DMS53 treated with DMSO at 0.1 percent for 48 hours (cell line): ENCODE data around the gene FAM83B.
"Not testable (repeated sequence)": the region's sequence is repeated elsewhere in the genome, so short reads cannot be mapped to it uniquely, and the experiment has no call there.

Experiments
- DNase-seq: peaks from one replicate; lab custom pipeline; 2025; ENCODE audit not compliant: unreplicated experiment; lab: John Stamatoyannopoulos, UW

FAM83B gene

GRCh38 chr6:54860132-54860531 lies 13.6 kb downstream of the FAM83B start:
- no peak for DNase-seq

- DNase-seq = no peak
Measured at GRCh38 chr6:54860739-54861138, 14.2 kb downstream of the FAM83B start.

- DNase-seq = no peak
Measured at GRCh38 chr6:54861905-54862616, 15.5 kb downstream of the FAM83B start.

- DNase-seq = no peak
Measured at GRCh38 chr6:54864272-54864671, 17.7 kb downstream of the FAM83B start.

GRCh38 chr6:54865091-54865631 lies 18.6 kb downstream of the FAM83B start:
- DNase-seq = no peak

- DNase-seq = no peak
Measured at GRCh38 chr6:54868556-54868955, 22.0 kb downstream of the FAM83B start.

- DNase-seq = no peak
Measured at GRCh38 chr6:54873599-54873998, 27.0 kb downstream of the FAM83B start.

GRCh38 chr6:54874349-54875048 lies 27.9 kb downstream of the FAM83B start:
- DNase-seq = no peak

GRCh38 chr6:54875539-54875938 lies 29.0 kb downstream of the FAM83B start:
- DNase-seq = no peak

- DNase-seq = no peak
Measured at GRCh38 chr6:54876365-54876764, 29.8 kb downstream of the FAM83B start.

GRCh38 chr6:54876871-54877270 lies 30.3 kb downstream of the FAM83B start:
- no peak for DNase-seq

GRCh38 chr6:54877713-54878317 lies 31.2 kb downstream of the FAM83B start:
- no peak for DNase-seq

GRCh38 chr6:54878718-54879117 lies 32.1 kb downstream of the FAM83B start:
- DNase-seq = peak; percentile 25

- no peak for DNase-seq
Measured at GRCh38 chr6:54879188-54879985, 32.8 kb downstream of the FAM83B start.

- DNase-seq = no peak
Measured at GRCh38 chr6:54881067-54881730, 34.6 kb downstream of the FAM83B start.

GRCh38 chr6:54881891-54882290 lies 35.3 kb downstream of the FAM83B start:
- not testable (repeated sequence) for DNase-seq

GRCh38 chr6:54886932-54887584 lies 40.5 kb downstream of the FAM83B start:
- no peak for DNase-seq

- DNase-seq = no peak
Measured at GRCh38 chr6:54891536-54891935, 45.0 kb downstream of the FAM83B start.

GRCh38 chr6:54892831-54893230 lies 46.3 kb downstream of the FAM83B start:
- DNase-seq = no peak

- DNase-seq = no peak
Measured at GRCh38 chr6:54893818-54894217, 47.2 kb downstream of the FAM83B start.
